ENCODE measurements around the gene C19orf38.

The C19orf38 gene

GRCh38 chr19:10823690-10824089 lies 24.5 kb upstream of the C19orf38 start:
- TF ChIP-seq CTCF (IDR thresholded peaks at IDR 0.05) (no peak), ZFX (IDR thresholded peaks at IDR 0.05; ENCODE audit: borderline replicate concordance) (no peak)
- H3K27ac ChIP-seq: no peak overlapping the region

DNA sequence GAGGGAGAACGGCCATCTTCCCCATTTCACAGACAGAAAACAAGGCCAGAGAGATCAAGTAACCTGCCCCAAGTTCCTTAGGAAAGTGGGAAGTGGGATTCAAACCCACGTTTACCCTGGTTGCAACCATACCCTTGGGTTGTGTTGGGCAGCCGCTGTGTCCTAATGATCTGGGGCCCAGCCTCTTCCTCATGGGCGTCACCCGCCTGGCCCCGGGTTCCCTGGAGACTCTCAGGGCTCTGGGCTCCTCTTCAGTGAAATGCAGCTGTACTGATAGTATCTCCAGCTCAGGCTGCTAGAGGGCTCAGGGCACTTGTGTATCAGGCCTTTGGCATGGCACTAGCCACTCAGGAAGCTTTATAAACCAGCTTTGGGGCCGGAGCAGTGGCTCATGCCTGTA lies 22.0 kb upstream of the C19orf38 start:
- TF ChIP-seq ZFX (IDR thresholded peaks at IDR 0.05; ENCODE audit: borderline replicate concordance): no peak
- H3K27ac ChIP-seq: no peak overlapping the region

DNA sequence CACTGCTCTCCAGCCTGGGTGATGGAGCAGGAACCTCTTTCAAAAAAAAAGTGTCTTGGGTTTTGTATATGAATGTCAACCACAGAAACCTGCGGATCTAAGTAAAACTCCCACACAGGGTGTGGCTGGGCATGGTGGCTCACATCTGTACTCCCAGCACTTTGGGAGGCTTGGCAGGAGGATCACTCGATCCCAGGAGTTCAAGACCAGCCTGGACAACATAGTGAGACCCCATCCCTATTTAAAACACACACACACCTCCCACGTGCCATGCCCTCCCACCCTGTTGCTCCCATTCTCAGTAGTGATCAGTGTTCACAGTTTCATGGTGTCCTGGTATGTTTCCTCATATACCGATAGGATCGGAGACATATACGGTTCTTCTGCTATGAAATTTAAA lies 21.4 kb upstream of the C19orf38 start:
- H3K27ac ChIP-seq: no peak overlapping the region
- no peak for TF ChIP-seq CTCF (IDR thresholded peaks at IDR 0.05)
- no peak for TF ChIP-seq ZFX (IDR thresholded peaks at IDR 0.05; ENCODE audit: borderline replicate concordance)

GRCh38 chr19:10828981-10829821 lies 19.0 kb upstream of the C19orf38 start:
- no peak overlapping the region for H3K27ac ChIP-seq
- TF ChIP-seq CTCF (IDR thresholded peaks at IDR 0.05): peak; percentile 20; the same call in 1 of the 2 replicates
- TF ChIP-seq ZFX (IDR thresholded peaks at IDR 0.05; ENCODE audit: borderline replicate concordance): no peak

DNA sequence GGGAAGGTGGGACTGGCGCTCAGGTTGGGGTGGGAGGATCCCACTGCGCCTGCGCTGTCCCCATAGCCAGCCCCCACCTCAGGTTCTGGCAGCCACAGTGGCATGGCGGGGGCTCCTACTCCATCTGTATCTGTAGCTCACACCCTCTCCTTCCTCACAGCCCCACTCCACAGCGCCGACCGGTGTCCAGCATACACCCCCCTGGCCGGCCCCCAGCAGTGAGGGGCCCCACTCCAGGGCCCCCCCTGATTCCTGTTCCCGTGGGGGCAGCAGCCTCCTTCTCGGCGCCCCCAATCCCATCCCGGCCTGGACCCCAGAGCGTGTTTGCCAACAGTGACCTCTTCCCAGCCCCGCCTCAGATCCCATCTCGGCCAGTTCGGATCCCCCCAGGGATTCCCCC lies 18.2 kb upstream of the C19orf38 start:
- no peak overlapping the region for H3K27ac ChIP-seq
- no peak for TF ChIP-seq CTCF (IDR thresholded peaks at IDR 0.05)
- no peak for TF ChIP-seq ZFX (IDR thresholded peaks at IDR 0.05; ENCODE audit: borderline replicate concordance)

DNA sequence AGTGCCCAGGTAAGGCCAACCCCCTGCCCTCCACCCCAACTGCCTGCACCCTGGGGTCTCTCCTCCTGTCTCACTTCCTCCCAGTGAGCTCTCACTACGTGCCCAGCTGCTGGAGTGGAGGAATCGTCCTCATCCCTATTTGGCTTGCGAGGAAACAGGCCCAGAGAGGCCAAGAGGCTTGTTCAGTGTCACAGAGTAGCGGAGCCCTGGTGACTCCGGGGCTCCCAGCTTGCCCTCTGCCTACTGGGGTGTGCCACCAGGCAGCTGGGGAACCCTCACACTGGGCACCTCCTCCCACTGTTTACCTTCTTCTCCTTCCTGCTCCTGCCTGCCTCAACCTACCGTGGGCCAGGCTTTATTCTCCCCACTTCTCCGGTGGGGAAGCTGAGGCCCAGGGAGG lies 17.8 kb upstream of the C19orf38 start:
- no peak for TF ChIP-seq CTCF (IDR thresholded peaks at IDR 0.05)
- no peak for TF ChIP-seq ZFX (IDR thresholded peaks at IDR 0.05; ENCODE audit: borderline replicate concordance)
- H3K27ac ChIP-seq: no peak overlapping the region

- TF ChIP-seq ZFX (IDR thresholded peaks at IDR 0.05; ENCODE audit: borderline replicate concordance): no peak
- no peak for TF ChIP-seq CTCF (IDR thresholded peaks at IDR 0.05)
- H3K27ac ChIP-seq: no peak overlapping the region
These were observed 17.1 kb upstream of the C19orf38 start for GRCh38 chr19:10830931-10831779.
